Stimulated activated CD8-positive, alpha-beta memory T cell treated with anti-CD3 and anti-CD28 coated beads, Interleukin-4, amount 100 ng/mL, for 4 hours (primary cell): ENCODE measurements around the gene SUSD1.

Experiments used
- DNase-seq, 2 donors: peaks; one replicate each; pipeline ENCODE4 v3.0.0-alpha.2; 2020; ENCODE audit warnings: low read depth in 2 of 2, low spot score in 1 of 2

SUSD1 gene

GRCh38 chr9:112020680-112021596 is 154.2 kb downstream of the SUSD1 start:
- DNase-seq = no peak

- DNase-seq = no peak
These were observed 157.2 kb downstream of the SUSD1 start for GRCh38 chr9:112017878-112018277.

- DNase-seq = no peak
These were observed 159.4 kb downstream of the SUSD1 start for GRCh38 chr9:112015736-112016135.

GRCh38 chr9:112015149-112015548 is 159.9 kb downstream of the SUSD1 start:
- no peak for DNase-seq

GRCh38 chr9:112013266-112013665 is 161.8 kb downstream of the SUSD1 start:
- DNase-seq = no peak

- no peak for DNase-seq
These were observed 162.8 kb downstream of the SUSD1 start for GRCh38 chr9:112012026-112012902.

GRCh38 chr9:112011051-112011620 is 164.0 kb downstream of the SUSD1 start:
- no peak for DNase-seq

- DNase-seq = no peak
These were observed 164.6 kb downstream of the SUSD1 start for GRCh38 chr9:112010537-112010936.

GRCh38 chr9:112009656-112010055 is 165.4 kb downstream of the SUSD1 start:
- no peak for DNase-seq

- no peak for DNase-seq
These were observed 167.4 kb downstream of the SUSD1 start for GRCh38 chr9:112007575-112008240.

- DNase-seq = no peak
These were observed 168.6 kb downstream of the SUSD1 start for GRCh38 chr9:112006361-112007020.

- no peak for DNase-seq
These were observed 169.2 kb downstream of the SUSD1 start for GRCh38 chr9:112005939-112006338.

- no peak for DNase-seq
These were observed 171.6 kb downstream of the SUSD1 start for GRCh38 chr9:112003538-112003937.

- no peak for DNase-seq
These were observed 172.1 kb downstream of the SUSD1 start for GRCh38 chr9:112002847-112003457.

- no peak for DNase-seq
These were observed 172.8 kb downstream of the SUSD1 start for GRCh38 chr9:112002131-112002846.

GRCh38 chr9:112000743-112001142 is 174.4 kb downstream of the SUSD1 start:
- DNase-seq = no peak

- no peak for DNase-seq
These were observed 175.8 kb downstream of the SUSD1 start for GRCh38 chr9:111999319-111999718.

GRCh38 chr9:111997831-111998230 is 177.3 kb downstream of the SUSD1 start:
- no peak for DNase-seq

GRCh38 chr9:111994831-111995458 is 180.2 kb downstream of the SUSD1 start:
- DNase-seq = no peak
